Measurements from ENCODE around the gene DHRS4.

DNA sequence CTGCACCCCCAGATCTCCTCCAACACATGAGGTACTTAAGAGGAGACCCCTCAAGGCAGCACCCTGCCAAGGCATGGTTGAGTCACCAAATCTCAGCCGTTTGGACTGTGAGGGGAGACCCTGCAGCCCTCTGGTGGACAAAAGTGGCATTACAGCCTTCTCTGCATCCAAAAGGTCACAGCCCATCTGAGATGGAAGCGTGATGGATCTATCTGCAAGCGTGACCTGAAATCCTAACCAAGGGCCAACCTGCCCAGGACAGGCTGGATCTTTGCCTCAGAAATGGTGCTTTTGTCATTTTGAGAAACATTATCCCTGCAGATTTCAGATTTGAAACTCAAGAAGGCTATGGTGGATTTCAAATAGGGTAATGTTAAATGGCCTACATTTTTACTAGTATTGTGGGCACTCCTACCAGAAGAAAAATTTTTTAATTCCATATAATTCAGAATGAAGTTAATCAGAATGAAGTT is 23.7 kb upstream of the DHRS4 start:
- TF ChIP-seq, protein P1, sequence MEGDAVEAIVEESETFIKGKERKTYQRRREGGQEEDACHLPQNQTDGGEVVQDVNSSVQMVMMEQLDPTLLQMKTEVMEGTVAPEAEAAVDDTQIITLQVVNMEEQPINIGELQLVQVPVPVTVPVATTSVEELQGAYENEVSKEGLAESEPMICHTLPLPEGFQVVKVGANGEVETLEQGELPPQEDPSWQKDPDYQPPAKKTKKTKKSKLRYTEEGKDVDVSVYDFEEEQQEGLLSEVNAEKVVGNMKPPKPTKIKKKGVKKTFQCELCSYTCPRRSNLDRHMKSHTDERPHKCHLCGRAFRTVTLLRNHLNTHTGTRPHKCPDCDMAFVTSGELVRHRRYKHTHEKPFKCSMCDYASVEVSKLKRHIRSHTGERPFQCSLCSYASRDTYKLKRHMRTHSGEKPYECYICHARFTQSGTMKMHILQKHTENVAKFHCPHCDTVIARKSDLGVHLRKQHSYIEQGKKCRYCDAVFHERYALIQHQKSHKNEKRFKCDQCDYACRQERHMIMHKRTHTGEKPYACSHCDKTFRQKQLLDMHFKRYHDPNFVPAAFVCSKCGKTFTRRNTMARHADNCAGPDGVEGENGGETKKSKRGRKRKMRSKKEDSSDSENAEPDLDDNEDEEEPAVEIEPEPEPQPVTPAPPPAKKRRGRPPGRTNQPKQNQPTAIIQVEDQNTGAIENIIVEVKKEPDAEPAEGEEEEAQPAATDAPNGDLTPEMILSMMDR (conservative IDR thresholded peaks at IDR 0.05; ENCODE audit: low read depth, low read length), result peak; percentile 93
- TF ChIP-seq EZH2 (IDR thresholded peaks at IDR 0.05; ENCODE audit: borderline replicate concordance, low read depth, low read length, poor library complexity, severe bottlenecking), result no peak

Measured in A673 (cell line).